H9 (cell line): ENCODE data around the gene TBC1D2. TPM values are rescaled to one million over a fixed set of nuclear protein-coding genes. Genes with fewer than 3 reads are reported as not detected.

Experiments used
- DNase-seq: peaks from one replicate; pipeline ENCODE4 v3.0.0-alpha.2; 2017
- H2AFZ ChIP-seq: one replicate; pipeline ENCODE4 v1.6.1; 2013; ENCODE audit warnings: mild to moderate bottlenecking, low read length, control low read depth, moderate library complexity
- H2AK5ac ChIP-seq: 2 replicates; pipeline ENCODE4 v1.6.1; 2013; ENCODE audit warnings: low read length, control low read depth, mixed read lengths; ENCODE audit not compliant: insufficient read length
- H2BK120ac ChIP-seq: one replicate; pipeline ENCODE4 v1.6.1; 2013; ENCODE audit warnings: low read depth, mild to moderate bottlenecking, low read length, control low read depth, inconsistent platforms; ENCODE audit not compliant: poor library complexity, severe bottlenecking
- H2BK12ac ChIP-seq: 2 replicates; pipeline ENCODE4 v1.6.1; 2013; ENCODE audit warnings: low read length, control low read depth, mixed read lengths, low read depth; ENCODE audit not compliant: insufficient read length
- H2BK15ac ChIP-seq: 2 replicates; pipeline ENCODE4 v1.6.1; 2013; ENCODE audit warnings: low read depth, low read length, control low read depth
- H2BK20ac ChIP-seq: one replicate; pipeline ENCODE4 v1.6.1; 2013; ENCODE audit warnings: low read depth, mild to moderate bottlenecking, low read length, control low read depth, inconsistent platforms; ENCODE audit not compliant: poor library complexity, severe bottlenecking
- H2BK5ac ChIP-seq: 2 replicates; pipeline ENCODE4 v1.6.1; 2013; ENCODE audit warnings: low read length, control low read depth, mixed read lengths; ENCODE audit not compliant: insufficient read length
- H3K14ac ChIP-seq: 2 replicates; pipeline ENCODE4 v1.6.1; 2013; ENCODE audit warnings: low read length, control low read depth; ENCODE audit not compliant: insufficient read depth
- H3K18ac ChIP-seq: 2 replicates; pipeline ENCODE4 v1.6.1; 2013; ENCODE audit warnings: low read depth, mild to moderate bottlenecking, mixed read lengths, low read length, control low read depth; ENCODE audit not compliant: insufficient read length
- H3K23ac ChIP-seq: 2 replicates; pipeline ENCODE4 v1.6.1; 2013; ENCODE audit warnings: low read length, control low read depth, mixed read lengths, low read depth; ENCODE audit not compliant: insufficient read length
- H3K23me2 ChIP-seq: 2 replicates; pipeline ENCODE4 v1.6.1; 2013; ENCODE audit warnings: low read depth, mild to moderate bottlenecking, mixed read lengths, low read length, control low read depth; ENCODE audit not compliant: insufficient read length, poor library complexity, severe bottlenecking
- H3K27ac ChIP-seq: 2 replicates; pipeline ENCODE4 v1.5.1; 2013; ENCODE audit warnings: low read length, control low read depth, mixed read lengths, low read depth; ENCODE audit not compliant: insufficient read length
- H3K27me3 ChIP-seq: 2 replicates; pipeline ENCODE4 v1.6.1; 2013; ENCODE audit warnings: low read length, control low read depth, inconsistent platforms; ENCODE audit not compliant: insufficient read depth
- H3K4ac ChIP-seq: 2 replicates; pipeline ENCODE4 v1.6.1; 2013; ENCODE audit warnings: low read depth, mild to moderate bottlenecking, control low read depth, inconsistent platforms, low read length, moderate library complexity
- H3K4me1 ChIP-seq: 2 replicates; pipeline ENCODE4 v1.6.1; 2013; ENCODE audit warnings: low read length, control low read depth, inconsistent platforms; ENCODE audit not compliant: insufficient read depth
- H3K4me2 ChIP-seq: 2 replicates; pipeline ENCODE4 v1.6.1; 2013; ENCODE audit warnings: low read length, control low read depth, mixed read lengths; ENCODE audit not compliant: insufficient read length, insufficient read depth
- H3K56ac ChIP-seq: 2 replicates; pipeline ENCODE4 v1.6.1; 2013; ENCODE audit warnings: low read depth, mild to moderate bottlenecking, mixed read lengths, low read length, control low read depth; ENCODE audit not compliant: insufficient read length
- H3K79me1 ChIP-seq: 2 replicates; pipeline ENCODE4 v1.6.1; 2013; ENCODE audit warnings: low read depth, mild to moderate bottlenecking, moderate library complexity, low read length, control low read depth, inconsistent platforms; ENCODE audit not compliant: insufficient read depth, poor library complexity, severe bottlenecking
- H3K79me2 ChIP-seq: 2 replicates; pipeline ENCODE4 v1.6.1; 2013; ENCODE audit warnings: low read length, control low read depth, inconsistent platforms; ENCODE audit not compliant: insufficient read depth
- H3K9ac ChIP-seq: 2 replicates; pipeline ENCODE4 v1.6.1; 2013; ENCODE audit warnings: low read length, control low read depth, mixed read lengths; ENCODE audit not compliant: insufficient read length; ENCODE audit errors: extremely low read depth
- H3K9me3 ChIP-seq: one replicate; pipeline ENCODE4 v1.6.1; 2013; ENCODE audit warnings: low read depth, low read length, inconsistent platforms; ENCODE audit not compliant: control insufficient read depth
- H3T11ph ChIP-seq: one replicate; pipeline ENCODE4 v1.6.1; 2013; ENCODE audit warnings: mild to moderate bottlenecking, low read length, control low read depth, inconsistent platforms
- H4K20me1 ChIP-seq: one replicate; pipeline ENCODE4 v1.6.1; 2013; ENCODE audit not compliant: control insufficient read depth, insufficient read length, insufficient read depth
- H4K5ac ChIP-seq: 2 replicates; pipeline ENCODE4 v1.6.1; 2013; ENCODE audit warnings: low read depth, mild to moderate bottlenecking, mixed read lengths, low read length, control low read depth; ENCODE audit not compliant: insufficient read length
- H4K8ac ChIP-seq: replicated peaks from 2 replicates; pipeline ENCODE4 v1.6.1; 2013; ENCODE audit warnings: low read length, control low read depth, mixed read lengths, low read depth; ENCODE audit not compliant: insufficient read length
- H4K91ac ChIP-seq: 2 replicates; pipeline ENCODE4 v1.6.1; 2013; ENCODE audit warnings: low read depth, mild to moderate bottlenecking, moderate library complexity, mixed read lengths, low read length, control low read depth; ENCODE audit not compliant: insufficient read length
- H3K27ac Mint-ChIP-seq, 3 experiments: 2 replicates in 2 of 3; 3 replicates in 1 of 3; pipeline ENCODE4 v1.8.0; 2020 to 2021; ENCODE audit warnings: mixed read lengths in 3 of 3, mild to moderate bottlenecking in 1 of 3, moderate library complexity in 1 of 3
- H3K27me3 Mint-ChIP-seq: 2 replicates; pipeline ENCODE4 v1.8.0; 2021; ENCODE audit warnings: low read depth, mild to moderate bottlenecking, moderate library complexity, mixed read lengths
- H3K36me3 Mint-ChIP-seq, 3 experiments: 2 replicates in 2 of 3; 3 replicates in 1 of 3; pipeline ENCODE4 v1.8.0; 2020 to 2021; ENCODE audit warnings: low read depth in 3 of 3, mixed read lengths in 3 of 3; ENCODE audit not compliant: insufficient read depth in 1 of 3
- H3K4me1 Mint-ChIP-seq, 2 experiments: 2 replicates each; pipeline ENCODE4 v1.8.0; 2020; ENCODE audit warnings: mixed read lengths in 2 of 2
- H3K4me3 Mint-ChIP-seq, 2 experiments: 2 replicates in 1 of 2; 3 replicates in 1 of 2; pipeline ENCODE4 v1.8.0; 2020 to 2021; ENCODE audit warnings: mild to moderate bottlenecking in 2 of 2, mixed read lengths in 2 of 2, moderate library complexity in 1 of 2
- H3K9me3 Mint-ChIP-seq, 2 experiments: 2 replicates in 1 of 2; 3 replicates in 1 of 2; pipeline ENCODE4 v1.8.0; 2020; ENCODE audit warnings: mild to moderate bottlenecking in 2 of 2, mixed read lengths in 2 of 2, moderate library complexity in 1 of 2
- WGBS: extraction: QIAGEN DNeasy Blood & Tissue Kit; methylation state at CpG from one replicate; pipeline ENCODE4 v1.1.7; 2013; ENCODE audit warnings: missing lambda C conversion rate, low lambda C conversion rate, mixed read lengths; ENCODE audit not compliant: insufficient read length; ENCODE audit errors: extremely low coverage; 5-methylcytosine and 5-hydroxymethylcytosine counted together
- total RNA-seq: library from RNA; stranded (reverse); gene quantifications from 2 replicates; pipeline ENCODE4 v1.2.1, GENCODE V29; 2021
- TF ChIP-seq, protein P1 (sequence below): fragments of 200-600 bp; sonication (generic); conservative IDR thresholded peaks from 3 replicates; pipeline ENCODE4 v1.8.0; 2021; ENCODE audit warnings: antibody characterized with exemption, mild to moderate bottlenecking

TBC1D2 gene
- total RNA-seq, 1 experiment from 2014 or later = 2.9 TPM

DNA sequence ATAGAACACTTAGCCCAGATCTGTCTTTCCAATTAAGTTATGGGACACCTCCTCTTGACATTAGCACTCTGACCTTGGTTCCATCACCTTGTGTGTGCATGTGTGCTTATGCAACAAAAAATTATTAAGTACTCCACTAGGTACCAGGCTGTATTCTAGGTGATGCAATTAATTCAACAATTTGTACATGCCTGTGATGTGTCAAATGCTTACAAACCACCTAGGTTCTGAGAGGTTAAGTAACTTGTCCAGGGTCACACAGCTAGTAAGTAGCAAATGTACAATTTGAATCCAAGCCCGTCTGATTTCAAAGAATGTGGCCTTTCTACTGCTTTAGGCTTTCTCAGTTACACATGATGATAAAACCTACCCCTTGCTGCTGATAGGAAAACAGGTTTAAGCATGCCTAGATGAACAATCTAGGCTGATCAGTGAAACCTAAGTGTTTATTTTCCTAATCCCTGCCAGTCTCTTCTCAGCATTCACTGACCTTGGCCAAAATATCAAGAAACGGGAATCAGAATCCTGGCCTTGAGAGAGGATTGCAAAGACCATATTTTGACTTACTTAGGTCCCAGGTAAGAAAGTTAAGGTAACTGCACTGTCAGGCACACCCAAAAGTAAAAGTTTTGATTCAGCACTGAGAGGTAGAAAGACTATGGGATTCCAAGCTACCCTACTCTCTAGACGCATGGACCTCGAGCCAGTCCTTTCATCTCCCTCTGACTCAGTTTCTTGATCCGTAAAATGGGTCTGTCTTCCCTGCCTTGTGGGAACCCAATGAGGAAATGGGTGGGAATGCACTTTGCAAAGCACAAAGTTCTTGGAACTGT lies 1.0 kb downstream of the TBC1D2 start:
- Histone ChIP-seq H3T11ph (no peak overlapping the region), H2BK5ac (no peak overlapping the region), H3K4me2 (peak overlapping the region; percentile 98), H4K8ac (no peak overlapping the region), H3K27ac (no peak overlapping the region), H3K23me2 (peaks cover 8% of the 10 kb centered on the region), H3K79me2 (peaks cover 2% of the 10 kb centered on the region; the same call in 1 of the 2 replicates), H2BK15ac (no peak overlapping the region), H4K20me1 (peaks cover 3% of the 10 kb centered on the region), H4K5ac (no peak overlapping the region), H3K56ac (no peak overlapping the region), H2BK120ac (no peak overlapping the region), H2BK20ac (no peak overlapping the region), H3K4ac (no peak overlapping the region), H2AFZ (no peak overlapping the region), H3K9ac (peak overlapping the region; percentile 53), H3K79me1 (no peaks in the 10 kb centered on the region), H3K9me3 (no peaks in the 10 kb centered on the region), H3K18ac (no peak overlapping the region), H2BK12ac (no peak overlapping the region), H3K23ac (no peak overlapping the region), H4K91ac (no peak overlapping the region), H2AK5ac (no peak overlapping the region), H3K14ac (no peak overlapping the region), H3K4me1 (peaks cover 3% of the 10 kb centered on the region), H3K27me3 (no peaks in the 10 kb centered on the region)
- Mint-ChIP-seq H3K27me3 (peaks cover 4% of the 10 kb centered on the region), H3K4me3 (peak overlapping the region; percentile 84 to 85), H3K9me3 (no peaks in the 10 kb centered on the region), H3K36me3 (peaks cover 0 to 8% (median 0%) of the 10 kb centered on the region in 3 experiments; a peak in 3 of 7 replicates), H3K27ac (peak overlapping the region in 1 of 3 experiments; percentile 31; a peak in 1 of 7 replicates), H3K4me1 (peaks cover 22 to 29% of the 10 kb centered on the region in 2 experiments)
- no peak for DNase-seq
- WGBS = no CpG with 5 or more reads among the region's 5 CpGs
- TF ChIP-seq, protein P1, sequence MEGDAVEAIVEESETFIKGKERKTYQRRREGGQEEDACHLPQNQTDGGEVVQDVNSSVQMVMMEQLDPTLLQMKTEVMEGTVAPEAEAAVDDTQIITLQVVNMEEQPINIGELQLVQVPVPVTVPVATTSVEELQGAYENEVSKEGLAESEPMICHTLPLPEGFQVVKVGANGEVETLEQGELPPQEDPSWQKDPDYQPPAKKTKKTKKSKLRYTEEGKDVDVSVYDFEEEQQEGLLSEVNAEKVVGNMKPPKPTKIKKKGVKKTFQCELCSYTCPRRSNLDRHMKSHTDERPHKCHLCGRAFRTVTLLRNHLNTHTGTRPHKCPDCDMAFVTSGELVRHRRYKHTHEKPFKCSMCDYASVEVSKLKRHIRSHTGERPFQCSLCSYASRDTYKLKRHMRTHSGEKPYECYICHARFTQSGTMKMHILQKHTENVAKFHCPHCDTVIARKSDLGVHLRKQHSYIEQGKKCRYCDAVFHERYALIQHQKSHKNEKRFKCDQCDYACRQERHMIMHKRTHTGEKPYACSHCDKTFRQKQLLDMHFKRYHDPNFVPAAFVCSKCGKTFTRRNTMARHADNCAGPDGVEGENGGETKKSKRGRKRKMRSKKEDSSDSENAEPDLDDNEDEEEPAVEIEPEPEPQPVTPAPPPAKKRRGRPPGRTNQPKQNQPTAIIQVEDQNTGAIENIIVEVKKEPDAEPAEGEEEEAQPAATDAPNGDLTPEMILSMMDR = no peak
